ENCODE measurements around the gene PCBP1. TPM values are rescaled to one million over a fixed set of nuclear protein-coding genes. Genes with fewer than 3 reads are reported as not detected.
A peak's percentile ranks its signal among the peaks of the same experiment; 100 is the strongest.

Gene PCBP1
- total and polyA plus RNA-seq, 2 experiments from 2014 or later = 212 to 393 TPM

DNA sequence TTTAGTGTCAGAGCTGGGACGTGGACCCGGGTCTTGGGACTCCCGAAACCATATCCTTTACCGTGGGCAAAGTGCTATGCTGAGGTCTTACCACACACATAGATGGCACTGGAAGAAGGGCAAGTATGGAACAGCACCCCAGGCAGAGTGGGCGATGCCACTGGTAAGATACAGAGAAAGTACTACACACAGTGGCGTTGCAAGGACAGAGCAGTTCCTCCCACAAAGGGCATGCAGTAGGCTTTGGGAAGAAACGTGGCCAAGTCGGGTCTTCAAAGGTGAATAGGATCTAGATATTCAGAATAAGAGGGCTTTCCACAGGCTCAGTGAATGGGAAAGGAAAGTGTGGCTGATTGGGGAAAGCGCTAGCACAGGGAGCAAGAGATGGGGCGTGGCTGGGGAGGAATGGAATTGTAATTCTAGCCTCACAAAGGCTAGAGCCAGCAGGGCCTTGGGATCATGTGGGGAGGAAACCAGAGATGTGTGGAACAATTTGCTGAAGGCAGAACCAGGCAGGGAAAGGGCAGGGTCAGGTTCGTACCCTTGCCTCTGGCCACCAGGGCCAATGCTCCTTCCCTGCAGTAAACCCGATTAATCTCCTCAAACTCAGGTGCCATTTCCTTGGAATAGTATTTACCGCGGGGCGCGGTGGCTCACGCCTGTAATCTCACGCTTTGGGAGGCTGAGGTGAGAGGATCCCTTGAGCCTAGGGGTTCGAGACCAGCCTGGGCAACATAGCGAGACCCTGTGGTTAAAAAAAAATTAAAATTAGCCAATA is 36.0 kb downstream of the PCBP1 start:
- Mint-ChIP-seq H3K4me3 (peak overlapping the region; percentile 90), H3K27me3 (ENCODE audit: insufficient read depth, low read depth, poor library complexity) (peaks cover 20% of the 10 kb centered on the region), H3K27ac (peak overlapping the region; percentile 99), H3K4me1 (peaks cover 47% of the 10 kb centered on the region), H3K36me3 (ENCODE audit: low read depth) (no peaks in the 10 kb centered on the region), H3K9me3 (peaks cover 4% of the 10 kb centered on the region; the same call in 2 of the 3 replicates)
- peak; percentile 96 for DNase-seq (ENCODE audit: low spot score)
- peak; percentile 77 for ATAC-seq
- H2AFZ ChIP-seq = no peak overlapping the region
- peak overlapping the region; percentile 93 for H3K4me2 ChIP-seq
- peak overlapping the region; percentile 100 for H3K27ac ChIP-seq (ENCODE audit: low read depth)
- TF ChIP-seq ZNF114 (CRISPR knock-in tag; IDR thresholded peaks at IDR 0.05) = peak; percentile 76; the same call in 1 of the 2 replicates
- peak; percentile 92 for TF ChIP-seq POLR2AphosphoS5 (IDR thresholded peaks at IDR 0.05; ENCODE audit: low read depth)
- no peak for TF ChIP-seq EZH2phosphoT487 (IDR thresholded peaks at IDR 0.05; ENCODE audit: unreplicated experiment)
- H3K27me3 ChIP-seq (ENCODE audit: insufficient read depth) = no peaks in the 10 kb centered on the region
- H3K4me1 ChIP-seq (ENCODE audit: insufficient read depth) = peaks cover 39% of the 10 kb centered on the region
- peak overlapping the region; percentile 67 for H3K4me3 ChIP-seq
- H3K79me2 ChIP-seq (replicated peaks; ENCODE audit: insufficient read depth) = no peaks in the 10 kb centered on the region
- no peaks in the 10 kb centered on the region for H4K20me1 ChIP-seq (replicated peaks; ENCODE audit: insufficient read depth)
- H3K36me3 ChIP-seq (ENCODE audit: insufficient read depth) = no peaks in the 10 kb centered on the region
- no peaks in the 10 kb centered on the region for H3K9me2 ChIP-seq (ENCODE audit: insufficient read depth)
- H3F3A ChIP-seq (replicated peaks; ENCODE audit: low read depth) = peaks cover 16% of the 10 kb centered on the region

DNA sequence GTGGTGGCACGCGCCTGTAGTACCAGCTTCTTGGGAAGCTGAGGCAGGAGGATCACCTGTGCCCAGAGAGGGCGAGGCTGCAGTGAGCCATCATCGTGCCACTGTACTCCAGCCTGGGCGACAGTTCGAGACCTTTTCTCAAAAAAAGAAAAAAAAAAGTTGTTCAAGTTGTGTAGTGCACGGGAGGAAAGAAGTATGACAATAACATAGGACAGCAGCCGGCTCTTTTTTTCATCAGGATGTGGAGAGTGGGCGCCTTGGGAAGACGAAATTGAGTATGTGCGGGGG is 36.5 kb downstream of the PCBP1 start:
- Histone ChIP-seq H3K4me3 (peak overlapping the region; percentile 67), H3F3A (replicated peaks; ENCODE audit: low read depth) (peaks cover 16% of the 10 kb centered on the region), H3K4me2 (peak overlapping the region; percentile 93), H3K27ac (ENCODE audit: low read depth) (peak overlapping the region; percentile 100), H3K27me3 (ENCODE audit: insufficient read depth) (no peaks in the 10 kb centered on the region), H3K9me2 (ENCODE audit: insufficient read depth) (no peaks in the 10 kb centered on the region), H4K20me1 (replicated peaks; ENCODE audit: insufficient read depth) (no peaks in the 10 kb centered on the region), H3K4me1 (ENCODE audit: insufficient read depth) (peaks cover 36% of the 10 kb centered on the region), H3K79me2 (replicated peaks; ENCODE audit: insufficient read depth) (no peaks in the 10 kb centered on the region), H2AFZ (no peak overlapping the region), H3K36me3 (ENCODE audit: insufficient read depth) (no peaks in the 10 kb centered on the region)
- peak; percentile 0; the same call in 1 of the 3 replicates for ATAC-seq
- H3K9me3 Mint-ChIP-seq = peaks cover 4% of the 10 kb centered on the region; the same call in 2 of the 3 replicates
- peak overlapping the region; percentile 99 for H3K27ac Mint-ChIP-seq
- no peak for TF ChIP-seq ZNF331 (CRISPR knock-in tag; IDR thresholded peaks at IDR 0.05; ENCODE audit: low read depth)
- TF ChIP-seq, protein P1, sequence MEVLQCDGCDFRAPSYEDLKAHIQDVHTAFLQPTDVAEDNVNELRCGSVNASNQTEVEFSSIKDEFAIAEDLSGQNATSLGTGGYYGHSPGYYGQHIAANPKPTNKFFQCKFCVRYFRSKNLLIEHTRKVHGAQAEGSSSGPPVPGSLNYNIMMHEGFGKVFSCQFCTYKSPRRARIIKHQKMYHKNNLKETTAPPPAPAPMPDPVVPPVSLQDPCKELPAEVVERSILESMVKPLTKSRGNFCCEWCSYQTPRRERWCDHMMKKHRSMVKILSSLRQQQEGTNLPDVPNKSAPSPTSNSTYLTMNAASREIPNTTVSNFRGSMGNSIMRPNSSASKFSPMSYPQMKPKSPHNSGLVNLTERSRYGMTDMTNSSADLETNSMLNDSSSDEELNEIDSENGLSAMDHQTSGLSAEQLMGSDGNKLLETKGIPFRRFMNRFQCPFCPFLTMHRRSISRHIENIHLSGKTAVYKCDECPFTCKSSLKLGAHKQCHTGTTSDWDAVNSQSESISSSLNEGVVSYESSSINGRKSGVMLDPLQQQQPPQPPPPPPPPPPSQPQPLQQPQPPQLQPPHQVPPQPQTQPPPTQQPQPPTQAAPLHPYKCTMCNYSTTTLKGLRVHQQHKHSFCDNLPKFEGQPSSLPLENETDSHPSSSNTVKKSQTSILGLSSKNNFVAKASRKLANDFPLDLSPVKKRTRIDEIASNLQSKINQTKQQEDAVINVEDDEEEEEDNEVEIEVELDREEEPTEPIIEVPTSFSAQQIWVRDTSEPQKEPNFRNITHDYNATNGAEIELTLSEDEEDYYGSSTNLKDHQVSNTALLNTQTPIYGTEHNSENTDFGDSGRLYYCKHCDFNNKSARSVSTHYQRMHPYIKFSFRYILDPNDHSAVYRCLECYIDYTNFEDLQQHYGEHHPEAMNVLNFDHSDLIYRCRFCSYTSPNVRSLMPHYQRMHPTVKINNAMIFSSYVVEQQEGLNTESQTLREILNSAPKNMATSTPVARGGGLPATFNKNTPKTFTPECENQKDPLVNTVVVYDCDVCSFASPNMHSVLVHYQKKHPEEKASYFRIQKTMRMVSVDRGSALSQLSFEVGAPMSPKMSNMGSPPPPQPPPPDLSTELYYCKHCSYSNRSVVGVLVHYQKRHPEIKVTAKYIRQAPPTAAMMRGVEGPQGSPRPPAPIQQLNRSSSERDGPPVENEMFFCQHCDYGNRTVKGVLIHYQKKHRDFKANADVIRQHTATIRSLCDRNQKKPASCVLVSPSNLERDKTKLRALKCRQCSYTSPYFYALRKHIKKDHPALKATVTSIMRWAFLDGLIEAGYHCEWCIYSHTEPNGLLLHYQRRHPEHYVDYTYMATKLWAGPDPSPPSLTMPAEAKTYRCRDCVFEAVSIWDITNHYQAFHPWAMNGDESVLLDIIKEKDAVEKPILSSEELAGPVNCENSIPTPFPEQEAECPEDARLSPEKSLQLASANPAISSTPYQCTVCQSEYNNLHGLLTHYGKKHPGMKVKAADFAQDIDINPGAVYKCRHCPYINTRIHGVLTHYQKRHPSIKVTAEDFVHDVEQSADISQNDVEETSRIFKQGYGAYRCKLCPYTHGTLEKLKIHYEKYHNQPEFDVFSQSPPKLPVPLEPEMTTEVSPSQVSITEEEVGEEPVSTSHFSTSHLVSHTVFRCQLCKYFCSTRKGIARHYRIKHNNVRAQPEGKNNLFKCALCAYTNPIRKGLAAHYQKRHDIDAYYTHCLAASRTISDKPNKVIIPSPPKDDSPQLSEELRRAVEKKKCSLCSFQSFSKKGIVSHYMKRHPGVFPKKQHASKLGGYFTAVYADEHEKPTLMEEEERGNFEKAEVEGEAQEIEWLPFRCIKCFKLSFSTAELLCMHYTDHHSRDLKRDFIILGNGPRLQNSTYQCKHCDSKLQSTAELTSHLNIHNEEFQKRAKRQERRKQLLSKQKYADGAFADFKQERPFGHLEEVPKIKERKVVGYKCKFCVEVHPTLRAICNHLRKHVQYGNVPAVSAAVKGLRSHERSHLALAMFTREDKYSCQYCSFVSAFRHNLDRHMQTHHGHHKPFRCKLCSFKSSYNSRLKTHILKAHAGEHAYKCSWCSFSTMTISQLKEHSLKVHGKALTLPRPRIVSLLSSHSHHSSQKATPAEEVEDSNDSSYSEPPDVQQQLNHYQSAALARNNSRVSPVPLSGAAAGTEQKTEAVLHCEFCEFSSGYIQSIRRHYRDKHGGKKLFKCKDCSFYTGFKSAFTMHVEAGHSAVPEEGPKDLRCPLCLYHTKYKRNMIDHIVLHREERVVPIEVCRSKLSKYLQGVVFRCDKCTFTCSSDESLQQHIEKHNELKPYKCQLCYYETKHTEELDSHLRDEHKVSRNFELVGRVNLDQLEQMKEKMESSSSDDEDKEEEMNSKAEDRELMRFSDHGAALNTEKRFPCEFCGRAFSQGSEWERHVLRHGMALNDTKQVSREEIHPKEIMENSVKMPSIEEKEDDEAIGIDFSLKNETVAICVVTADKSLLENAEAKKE (CRISPR knock-in tag; IDR thresholded peaks at IDR 0.05) = no peak
- TF ChIP-seq EZH2phosphoT487 (IDR thresholded peaks at IDR 0.05; ENCODE audit: unreplicated experiment) = no peak
- TF ChIP-seq CREB1 (CRISPR knock-in tag; IDR thresholded peaks at IDR 0.05; ENCODE audit: low read depth) = peak; percentile 14
- no peak for TF ChIP-seq POLR2AphosphoS5 (IDR thresholded peaks at IDR 0.05; ENCODE audit: low read depth)
- TF ChIP-seq, protein P2, sequence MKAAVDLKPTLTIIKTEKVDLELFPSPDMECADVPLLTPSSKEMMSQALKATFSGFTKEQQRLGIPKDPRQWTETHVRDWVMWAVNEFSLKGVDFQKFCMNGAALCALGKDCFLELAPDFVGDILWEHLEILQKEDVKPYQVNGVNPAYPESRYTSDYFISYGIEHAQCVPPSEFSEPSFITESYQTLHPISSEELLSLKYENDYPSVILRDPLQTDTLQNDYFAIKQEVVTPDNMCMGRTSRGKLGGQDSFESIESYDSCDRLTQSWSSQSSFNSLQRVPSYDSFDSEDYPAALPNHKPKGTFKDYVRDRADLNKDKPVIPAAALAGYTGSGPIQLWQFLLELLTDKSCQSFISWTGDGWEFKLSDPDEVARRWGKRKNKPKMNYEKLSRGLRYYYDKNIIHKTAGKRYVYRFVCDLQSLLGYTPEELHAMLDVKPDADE (IDR thresholded peaks at IDR 0.05) = no peak
- TF ChIP-seq, protein P3, sequence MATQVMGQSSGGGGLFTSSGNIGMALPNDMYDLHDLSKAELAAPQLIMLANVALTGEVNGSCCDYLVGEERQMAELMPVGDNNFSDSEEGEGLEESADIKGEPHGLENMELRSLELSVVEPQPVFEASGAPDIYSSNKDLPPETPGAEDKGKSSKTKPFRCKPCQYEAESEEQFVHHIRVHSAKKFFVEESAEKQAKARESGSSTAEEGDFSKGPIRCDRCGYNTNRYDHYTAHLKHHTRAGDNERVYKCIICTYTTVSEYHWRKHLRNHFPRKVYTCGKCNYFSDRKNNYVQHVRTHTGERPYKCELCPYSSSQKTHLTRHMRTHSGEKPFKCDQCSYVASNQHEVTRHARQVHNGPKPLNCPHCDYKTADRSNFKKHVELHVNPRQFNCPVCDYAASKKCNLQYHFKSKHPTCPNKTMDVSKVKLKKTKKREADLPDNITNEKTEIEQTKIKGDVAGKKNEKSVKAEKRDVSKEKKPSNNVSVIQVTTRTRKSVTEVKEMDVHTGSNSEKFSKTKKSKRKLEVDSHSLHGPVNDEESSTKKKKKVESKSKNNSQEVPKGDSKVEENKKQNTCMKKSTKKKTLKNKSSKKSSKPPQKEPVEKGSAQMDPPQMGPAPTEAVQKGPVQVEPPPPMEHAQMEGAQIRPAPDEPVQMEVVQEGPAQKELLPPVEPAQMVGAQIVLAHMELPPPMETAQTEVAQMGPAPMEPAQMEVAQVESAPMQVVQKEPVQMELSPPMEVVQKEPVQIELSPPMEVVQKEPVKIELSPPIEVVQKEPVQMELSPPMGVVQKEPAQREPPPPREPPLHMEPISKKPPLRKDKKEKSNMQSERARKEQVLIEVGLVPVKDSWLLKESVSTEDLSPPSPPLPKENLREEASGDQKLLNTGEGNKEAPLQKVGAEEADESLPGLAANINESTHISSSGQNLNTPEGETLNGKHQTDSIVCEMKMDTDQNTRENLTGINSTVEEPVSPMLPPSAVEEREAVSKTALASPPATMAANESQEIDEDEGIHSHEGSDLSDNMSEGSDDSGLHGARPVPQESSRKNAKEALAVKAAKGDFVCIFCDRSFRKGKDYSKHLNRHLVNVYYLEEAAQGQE (IDR thresholded peaks at IDR 0.05; ENCODE audit: unreplicated experiment) = no peak
- H3K27me3 Mint-ChIP-seq (ENCODE audit: insufficient read depth, low read depth, poor library complexity) = peaks cover 19% of the 10 kb centered on the region
- peaks cover 48% of the 10 kb centered on the region for H3K4me1 Mint-ChIP-seq
- peak overlapping the region; percentile 90 for H3K4me3 Mint-ChIP-seq
- DNase-seq (ENCODE audit: low spot score) = no peak
- H3K36me3 Mint-ChIP-seq (ENCODE audit: low read depth) = no peaks in the 10 kb centered on the region
